ENCODE measurements around the gene AGAP1. TPM values are rescaled to one million over a fixed set of nuclear protein-coding genes. Genes with fewer than 3 reads are reported as not detected.

The AGAP1 gene
- total RNA-seq, 4 donors from 2014 or later = 33.7 to 55.2 (median 37.5) TPM

GRCh38 chr2:235804676-235805075 lies 310.8 kb downstream of the AGAP1 start:
- WGBS, 2 donors (ENCODE audit: low coverage in 1 of 2) = 48% methylated on average over 4 of the region's 6 CpGs; no CpG with 5 or more reads in 1 of the 2 donors
- ATAC-seq = no peak
- Histone ChIP-seq H3K36me3 (peaks cover 0 to 63% of the 10 kb centered on the region in 2 donors), H3K27ac (no peak overlapping the region), H3K4me3 (no peak overlapping the region), H3K9me3 (no peaks in the 10 kb centered on the region), H3K4me1 (peaks cover 0 to 12% (median 0%) of the 10 kb centered on the region in 3 donors), H3K27me3 (no peaks in the 10 kb centered on the region)
- no peak for TF ChIP-seq POLR2AphosphoS5 (IDR thresholded peaks at IDR 0.05)
- TF ChIP-seq, protein P1, sequence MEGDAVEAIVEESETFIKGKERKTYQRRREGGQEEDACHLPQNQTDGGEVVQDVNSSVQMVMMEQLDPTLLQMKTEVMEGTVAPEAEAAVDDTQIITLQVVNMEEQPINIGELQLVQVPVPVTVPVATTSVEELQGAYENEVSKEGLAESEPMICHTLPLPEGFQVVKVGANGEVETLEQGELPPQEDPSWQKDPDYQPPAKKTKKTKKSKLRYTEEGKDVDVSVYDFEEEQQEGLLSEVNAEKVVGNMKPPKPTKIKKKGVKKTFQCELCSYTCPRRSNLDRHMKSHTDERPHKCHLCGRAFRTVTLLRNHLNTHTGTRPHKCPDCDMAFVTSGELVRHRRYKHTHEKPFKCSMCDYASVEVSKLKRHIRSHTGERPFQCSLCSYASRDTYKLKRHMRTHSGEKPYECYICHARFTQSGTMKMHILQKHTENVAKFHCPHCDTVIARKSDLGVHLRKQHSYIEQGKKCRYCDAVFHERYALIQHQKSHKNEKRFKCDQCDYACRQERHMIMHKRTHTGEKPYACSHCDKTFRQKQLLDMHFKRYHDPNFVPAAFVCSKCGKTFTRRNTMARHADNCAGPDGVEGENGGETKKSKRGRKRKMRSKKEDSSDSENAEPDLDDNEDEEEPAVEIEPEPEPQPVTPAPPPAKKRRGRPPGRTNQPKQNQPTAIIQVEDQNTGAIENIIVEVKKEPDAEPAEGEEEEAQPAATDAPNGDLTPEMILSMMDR (IDR thresholded peaks at IDR 0.05) = no peak
- TF ChIP-seq EP300 (IDR thresholded peaks at IDR 0.05) = no peak
- no peak for TF ChIP-seq POLR2A (IDR thresholded peaks at IDR 0.05)

- 74 to 86% methylated on average over 15 to 21 of the region's 29 CpGs for WGBS, 2 donors (ENCODE audit: low coverage in 1 of 2)
- Histone ChIP-seq H3K27me3 (no peaks in the 10 kb centered on the region), H3K4me1 (peaks cover 0 to 12% (median 0%) of the 10 kb centered on the region in 3 donors), H3K36me3 (peaks cover 0 to 63% of the 10 kb centered on the region in 2 donors), H3K9me3 (no peaks in the 10 kb centered on the region), H3K4me3 (no peak overlapping the region), H3K27ac (no peak overlapping the region)
- TF ChIP-seq EP300 (IDR thresholded peaks at IDR 0.05) (no peak), POLR2A (IDR thresholded peaks at IDR 0.05) (no peak), POLR2AphosphoS5 (IDR thresholded peaks at IDR 0.05) (no peak)
- TF ChIP-seq, protein P1 (IDR thresholded peaks at IDR 0.05) = no peak
- ATAC-seq = no peak
These were observed 313.3 kb downstream of the AGAP1 start for GRCh38 chr2:235806986-235807750.

GRCh38 chr2:235808366-235808765 lies 314.5 kb downstream of the AGAP1 start:
- H3K9me3 ChIP-seq = no peaks in the 10 kb centered on the region
- no peaks in the 10 kb centered on the region for H3K27me3 ChIP-seq
- no peak overlapping the region for H3K27ac ChIP-seq
- ATAC-seq = no peak
- H3K4me1 ChIP-seq = peaks cover 0 to 12% (median 0%) of the 10 kb centered on the region in 3 donors
- peaks cover 0 to 73% of the 10 kb centered on the region in 2 donors for H3K36me3 ChIP-seq
- 91 to 100% methylated on average over 4 to 7 of the region's 10 CpGs for WGBS, 2 donors (ENCODE audit: low coverage in 1 of 2)
- no peak overlapping the region for H3K4me3 ChIP-seq
- TF ChIP-seq, protein P1 (IDR thresholded peaks at IDR 0.05) = no peak
- no peak for TF ChIP-seq EP300 (IDR thresholded peaks at IDR 0.05)
- TF ChIP-seq POLR2A (IDR thresholded peaks at IDR 0.05) = no peak
- no peak for TF ChIP-seq POLR2AphosphoS5 (IDR thresholded peaks at IDR 0.05)

- H3K27ac ChIP-seq = no peak overlapping the region
- ATAC-seq = no peak
- 78 to 84% methylated on average over 4 to 10 of the region's 10 CpGs for WGBS, 2 donors (ENCODE audit: low coverage in 1 of 2)
- H3K36me3 ChIP-seq = peaks cover 0 to 76% of the 10 kb centered on the region in 2 donors
- no peak overlapping the region for H3K4me3 ChIP-seq
- TF ChIP-seq, protein P1 (IDR thresholded peaks at IDR 0.05) = no peak
- TF ChIP-seq POLR2AphosphoS5 (IDR thresholded peaks at IDR 0.05) = no peak
- H3K4me1 ChIP-seq = peaks cover 0 to 12% (median 0%) of the 10 kb centered on the region in 3 donors
- H3K9me3 ChIP-seq = no peaks in the 10 kb centered on the region
- no peaks in the 10 kb centered on the region for H3K27me3 ChIP-seq
These were observed 316.4 kb downstream of the AGAP1 start for GRCh38 chr2:235810252-235810651.

GRCh38 chr2:235810846-235811245 lies 317.0 kb downstream of the AGAP1 start:
- 89 to 100% methylated on average over 4 to 10 of the region's 10 CpGs for WGBS, 2 donors (ENCODE audit: low coverage in 1 of 2)
- TF ChIP-seq, protein P1 (IDR thresholded peaks at IDR 0.05) = no peak
- TF ChIP-seq EP300 (IDR thresholded peaks at IDR 0.05) (no peak), POLR2AphosphoS5 (IDR thresholded peaks at IDR 0.05) (no peak), POLR2A (IDR thresholded peaks at IDR 0.05) (no peak)
- no peak overlapping the region for H3K27ac ChIP-seq
- H3K4me3 ChIP-seq = no peak overlapping the region
- no peaks in the 10 kb centered on the region for H3K27me3 ChIP-seq
- no peaks in the 10 kb centered on the region for H3K9me3 ChIP-seq
- H3K36me3 ChIP-seq = peaks cover 0 to 74% of the 10 kb centered on the region in 2 donors
- ATAC-seq = no peak
- H3K4me1 ChIP-seq = peaks cover 0 to 12% (median 0%) of the 10 kb centered on the region in 3 donors
